Liver (tissue), 9 donors: ENCODE measurements around the gene SEPTIN5. TPM values are rescaled to one million over a fixed set of nuclear protein-coding genes. Genes with fewer than 3 reads are reported as not detected.

Experiments
- DNase-seq: peaks from one replicate; pipeline ENCODE4 v3.0.0-alpha.2; 2017; ENCODE audit warnings: low spot score
- H3K27ac ChIP-seq, 2 donors: one replicate each; pipeline ENCODE4 v1.7.0; 2013; ENCODE audit warnings: inconsistent platforms in 2 of 2, low read length in 2 of 2, control low read depth in 1 of 2, low read depth in 1 of 2, mild to moderate bottlenecking in 1 of 2
- H3K27me3 ChIP-seq, 4 donors: one replicate each; pipeline versions ENCODE4 v1.6.1 to v1.7.0; 2013; ENCODE audit warnings: low read length in 3 of 4, inconsistent platforms in 1 of 4, mild to moderate bottlenecking in 1 of 4, moderate library complexity in 1 of 4; ENCODE audit not compliant: control insufficient read depth in 4 of 4, insufficient read depth in 4 of 4
- H3K36me3 ChIP-seq, 4 donors: one replicate each; pipeline versions ENCODE4 v1.6.1 to v1.7.0; 2013; ENCODE audit warnings: low read length in 3 of 4, mild to moderate bottlenecking in 3 of 4, low read depth in 1 of 4, moderate library complexity in 1 of 4; ENCODE audit not compliant: control insufficient read depth in 4 of 4, insufficient read depth in 3 of 4
- H3K4me1 ChIP-seq, 4 donors: one replicate each; pipeline versions ENCODE4 v1.6.1 to v1.7.0; 2013; ENCODE audit warnings: low read length in 3 of 4, mild to moderate bottlenecking in 3 of 4, moderate library complexity in 1 of 4; ENCODE audit not compliant: control insufficient read depth in 4 of 4, insufficient read depth in 4 of 4
- H3K4me3 ChIP-seq, 3 donors: one replicate each; pipeline versions ENCODE4 v1.6.1 to v1.7.0; 2013; ENCODE audit warnings: low read length in 3 of 3, control low read depth in 1 of 3, low read depth in 1 of 3, mild to moderate bottlenecking in 1 of 3
- H3K9ac ChIP-seq, 2 donors: one replicate each; pipeline ENCODE4 v1.7.0; 2013; ENCODE audit warnings: low read length in 2 of 2, mild to moderate bottlenecking in 2 of 2, moderate library complexity in 2 of 2, control low read depth in 1 of 2, low read depth in 1 of 2
- H3K9me3 ChIP-seq, 4 donors: one replicate each; pipeline versions ENCODE4 v1.6.1 to v1.7.0; 2013; ENCODE audit warnings: low read length in 3 of 4; ENCODE audit not compliant: control insufficient read depth in 4 of 4
- ATF3 ChIP-seq: IDR thresholded peaks from 2 replicates; pipeline ENCODE4 v1.6.1; 2016; ENCODE audit warnings: antibody characterized with exemption
- FOXA1 ChIP-seq: IDR thresholded peaks from 2 replicates; pipeline ENCODE4 v1.6.1; 2016; ENCODE audit warnings: antibody characterized with exemption
- FOXA2 ChIP-seq: IDR thresholded peaks from 2 replicates; pipeline ENCODE4 v1.6.1; 2016; ENCODE audit warnings: antibody characterized with exemption
- HNF4G ChIP-seq: IDR thresholded peaks from 2 replicates; pipeline ENCODE4 v1.6.1; 2016; ENCODE audit warnings: antibody characterized with exemption
- JUND ChIP-seq, 2 donors: IDR thresholded peaks; 2 replicates each; pipeline ENCODE4 v1.6.1; 2016; ENCODE audit warnings: antibody characterized with exemption in 2 of 2
- NR2F2 ChIP-seq: IDR thresholded peaks from 2 replicates; pipeline ENCODE4 v1.6.1; 2016; ENCODE audit warnings: antibody characterized with exemption
- RAD21 ChIP-seq, 2 donors: IDR thresholded peaks; 2 replicates each; pipeline ENCODE4 v1.6.1; 2016; ENCODE audit warnings: antibody characterized with exemption in 2 of 2, mild to moderate bottlenecking in 2 of 2
- RXRA ChIP-seq, 2 donors: IDR thresholded peaks; 2 replicates each; pipeline ENCODE4 v1.6.1; 2017 to 2018; ENCODE audit warnings: antibody characterized with exemption in 2 of 2, mild to moderate bottlenecking in 1 of 2
- SP1 ChIP-seq: IDR thresholded peaks from 2 replicates; pipeline ENCODE4 v1.6.1; 2018; ENCODE audit warnings: antibody characterized with exemption, mild to moderate bottlenecking
- TAF1 ChIP-seq: conservative IDR thresholded peaks from 2 replicates; pipeline ENCODE4 v1.6.1; 2016; ENCODE audit warnings: antibody characterized with exemption, mild to moderate bottlenecking
- YY1 ChIP-seq: IDR thresholded peaks from 2 replicates; pipeline ENCODE4 v1.6.1; 2016; ENCODE audit warnings: antibody characterized with exemption, mild to moderate bottlenecking
- ZBTB33 ChIP-seq: IDR thresholded peaks from 2 replicates; pipeline ENCODE4 v1.6.1; 2016; ENCODE audit warnings: antibody characterized with exemption
- WGBS: extraction: QIAGEN DNeasy Blood & Tissue Kit; methylation state at CpG from one replicate; pipeline ENCODE4 v1.1.7; 2013; 5-methylcytosine and 5-hydroxymethylcytosine counted together
- polyA plus RNA-seq, 2 donors: library from polyadenylated mRNA; stranded (reverse) in 1 of 2; unstranded in 1 of 2; fragments of 200-250 nt in 1 of 2; fragments of >200 nt in 1 of 2; fragmentation: Nextera tagmentation in 1 of 2; extraction: Ambion mirVana in 1 of 2; gene quantifications; one replicate each; pipeline versions ENCODE4 v1.2.1 to v1.2.3, GENCODE V29; 2013 to 2015
- total RNA-seq, 2 donors: library from RNA; depleted of rRNA; stranded (reverse); fragments of >200 nt; gene quantifications; one replicate each; pipeline ENCODE4 v1.2.3, GENCODE V29; 2014
- TF ChIP-seq, protein P1 (sequence below): fragments of 150-350 bp; IDR thresholded peaks from 2 replicates; pipeline ENCODE4 v1.5.1; 2017; ENCODE audit warnings: improper control_type of control experiment, low read depth, low read length; ENCODE audit not compliant: missing input control
- donor health status: healthy.
- donor health status: healthy.
- donor health status: healthy.
- donor health status: healthy.
- donor health status: healthy.

Gene SEPTIN5
- total and polyA plus RNA-seq, 4 donors = 0.26 to 3.5 (median 2.8) TPM

- TF ChIP-seq ZBTB33 (no peak), NR2F2 (no peak), SP1 (no peak), JUND (IDR thresholded peaks at IDR 0.05) (no peak), TAF1 (no peak), HNF4G (no peak), ATF3 (no peak)
Measured at GRCh38 chr22:19729507-19729906, 15.2 kb downstream of the SEPTIN5 start (continued).

DNA sequence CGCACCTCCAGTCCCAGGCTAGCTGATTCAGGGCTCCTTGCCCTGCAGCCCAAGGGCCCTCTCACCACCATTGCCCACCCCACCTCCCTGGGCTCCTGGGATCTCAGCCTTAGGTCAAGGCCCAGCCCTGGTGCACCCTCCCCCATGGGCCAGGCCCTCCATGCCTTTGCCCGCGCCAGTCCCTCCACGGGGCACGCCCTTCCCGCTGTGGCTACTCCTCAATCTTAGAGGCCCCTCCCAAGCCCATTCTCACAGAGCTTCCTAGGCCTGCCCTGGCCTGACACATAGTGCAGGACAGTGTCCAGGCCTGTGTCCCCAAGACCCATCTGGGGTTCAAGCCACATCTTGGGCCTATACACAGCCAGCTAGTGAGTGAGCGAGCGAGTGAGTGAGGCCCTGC, 15.9 kb downstream of the SEPTIN5 start:
- Histone ChIP-seq H3K9me3 (no peaks in the 10 kb centered on the region), H3K27ac (no peak overlapping the region), H3K4me1 (peaks cover 0 to 9% (median 3%) of the 10 kb centered on the region in 4 donors), H3K9ac (no peak overlapping the region), H3K36me3 (no peaks in the 10 kb centered on the region), H3K4me3 (no peak overlapping the region), H3K27me3 (no peaks in the 10 kb centered on the region)
- no peak for TF ChIP-seq FOXA2
- TF ChIP-seq JUND (IDR thresholded peaks at IDR 0.05) = no peak
- no peak for DNase-seq
- 97% methylated on average over 8 of the region's 8 CpGs for WGBS

DNA sequence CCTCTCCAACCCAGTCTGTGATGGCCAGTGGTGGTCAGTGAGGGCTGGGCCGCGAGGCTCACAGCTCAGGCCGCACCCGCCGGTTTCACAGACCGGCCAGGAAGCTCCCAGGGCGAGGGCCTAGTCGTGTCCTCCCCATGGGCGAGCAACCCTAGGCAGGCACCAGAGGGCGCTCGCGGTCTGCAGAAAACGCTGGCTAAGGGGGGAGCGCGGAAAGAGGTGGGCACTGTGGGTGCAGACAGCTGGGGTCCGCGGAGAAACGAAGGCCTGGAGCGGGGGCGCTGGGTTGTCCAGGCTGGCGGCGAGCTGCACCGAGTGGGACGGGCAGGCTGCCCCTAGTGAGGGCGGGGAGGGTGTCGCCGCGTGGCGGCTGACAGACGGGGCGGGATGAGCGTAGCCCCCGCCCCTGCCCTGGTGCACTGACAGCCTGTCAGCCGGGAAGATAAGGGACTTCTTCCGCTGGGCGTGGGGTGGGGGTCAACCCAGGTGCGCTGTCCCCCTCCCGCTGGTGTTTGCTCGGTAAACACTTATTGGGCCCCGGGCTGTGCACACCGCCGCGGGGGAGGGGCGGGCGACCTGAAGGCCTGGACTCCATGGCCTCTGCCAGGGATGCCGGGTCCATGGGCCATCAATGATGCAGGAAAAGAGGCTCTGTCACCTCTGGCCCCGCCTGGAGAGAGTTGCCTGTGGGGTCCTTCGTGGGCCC, 16.5 kb downstream of the SEPTIN5 start:
- no peaks in the 10 kb centered on the region for H3K9me3 ChIP-seq
- no peaks in the 10 kb centered on the region for H3K36me3 ChIP-seq
- DNase-seq = peak; percentile 88
- H3K4me3 ChIP-seq = peak overlapping the region in 2 of 3 donors; percentile 12 to 42
- no peak overlapping the region for H3K27ac ChIP-seq
- WGBS = 4% methylated on average over 48 of the region's 48 CpGs
- no peak overlapping the region for H3K9ac ChIP-seq
- peaks cover 0 to 9% (median 3%) of the 10 kb centered on the region in 4 donors for H3K4me1 ChIP-seq
- no peak for TF ChIP-seq NR2F2
- TF ChIP-seq, protein P1, sequence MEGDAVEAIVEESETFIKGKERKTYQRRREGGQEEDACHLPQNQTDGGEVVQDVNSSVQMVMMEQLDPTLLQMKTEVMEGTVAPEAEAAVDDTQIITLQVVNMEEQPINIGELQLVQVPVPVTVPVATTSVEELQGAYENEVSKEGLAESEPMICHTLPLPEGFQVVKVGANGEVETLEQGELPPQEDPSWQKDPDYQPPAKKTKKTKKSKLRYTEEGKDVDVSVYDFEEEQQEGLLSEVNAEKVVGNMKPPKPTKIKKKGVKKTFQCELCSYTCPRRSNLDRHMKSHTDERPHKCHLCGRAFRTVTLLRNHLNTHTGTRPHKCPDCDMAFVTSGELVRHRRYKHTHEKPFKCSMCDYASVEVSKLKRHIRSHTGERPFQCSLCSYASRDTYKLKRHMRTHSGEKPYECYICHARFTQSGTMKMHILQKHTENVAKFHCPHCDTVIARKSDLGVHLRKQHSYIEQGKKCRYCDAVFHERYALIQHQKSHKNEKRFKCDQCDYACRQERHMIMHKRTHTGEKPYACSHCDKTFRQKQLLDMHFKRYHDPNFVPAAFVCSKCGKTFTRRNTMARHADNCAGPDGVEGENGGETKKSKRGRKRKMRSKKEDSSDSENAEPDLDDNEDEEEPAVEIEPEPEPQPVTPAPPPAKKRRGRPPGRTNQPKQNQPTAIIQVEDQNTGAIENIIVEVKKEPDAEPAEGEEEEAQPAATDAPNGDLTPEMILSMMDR = peak; percentile 88
- peak; percentile 94 to 98 for TF ChIP-seq RAD21 (IDR thresholded peaks at IDR 0.05)
- H3K27me3 ChIP-seq = no peaks in the 10 kb centered on the region

- no peak for DNase-seq
- no peak overlapping the region for H3K27ac ChIP-seq
- no peaks in the 10 kb centered on the region for H3K36me3 ChIP-seq
- peaks cover 0 to 9% (median 3%) of the 10 kb centered on the region in 4 donors for H3K4me1 ChIP-seq
- H3K4me3 ChIP-seq = no peak overlapping the region
- no peaks in the 10 kb centered on the region for H3K9me3 ChIP-seq
- H3K9ac ChIP-seq = no peak overlapping the region
- TF ChIP-seq, protein P1 = no peak
- no peak for TF ChIP-seq FOXA1
- no peak for TF ChIP-seq RXRA (IDR thresholded peaks at IDR 0.05)
- TF ChIP-seq TAF1 = no peak
- no peak for TF ChIP-seq HNF4G
- no peak for TF ChIP-seq JUND (IDR thresholded peaks at IDR 0.05)
- no peak for TF ChIP-seq SP1
- TF ChIP-seq RAD21 (IDR thresholded peaks at IDR 0.05) = no peak
- no peak for TF ChIP-seq NR2F2
- TF ChIP-seq YY1 = no peak
- no peaks in the 10 kb centered on the region for H3K27me3 ChIP-seq
- WGBS = 82% methylated on average over 21 of the region's 21 CpGs
Measured at GRCh38 chr22:19731361-19732135, 17.2 kb downstream of the SEPTIN5 start.
